Measurements from ENCODE around the gene ZNF136.

- TF ChIP-seq SP2 (tag by site-specific recombination; IDR thresholded peaks at IDR 0.05) (no peak), ZEB2 (tag by site-specific recombination; IDR thresholded peaks at IDR 0.05) (no peak), ZNF138 (tag by site-specific recombination; IDR thresholded peaks at IDR 0.05; ENCODE audit: borderline replicate concordance) (no peak), ZNF529 (tag by site-specific recombination; IDR thresholded peaks at IDR 0.05; ENCODE audit: insufficient replicate concordance) (no peak), ZNF433 (tag by site-specific recombination; IDR thresholded peaks at IDR 0.05; ENCODE audit: low read depth) (no peak), ZXDB (tag by site-specific recombination; IDR thresholded peaks at IDR 0.05) (no peak), ZNF707 (tag by site-specific recombination; IDR thresholded peaks at IDR 0.05) (no peak), RBAK (tag by site-specific recombination; IDR thresholded peaks at IDR 0.05) (no peak)
These were observed 49.8 kb upstream of the ZNF136 start for GRCh38 chr19:12113121-12113520.

Data from HEK293 (cell line).